DND-41 (cell line): ENCODE results near the gene PDE8A.

Experiments
- ATAC-seq: fragments of 200-7000 bp; cut with Tn5 transposase; 3 replicates; pipeline ENCODE4 v1.9.1; 2021; ENCODE audit warnings: low read depth; ENCODE audit not compliant: insufficient read depth
- DNase-seq: peaks from one replicate; pipeline ENCODE4 v3.0.0-alpha.2; 2020
- H2AFZ ChIP-seq: 2 replicates; pipeline ENCODE4 v1.6.0; 2012; ENCODE audit warnings: low read depth, low read length
- H3K27ac ChIP-seq: 2 replicates; pipeline ENCODE4 v1.5.1; 2012; ENCODE audit warnings: low read length, inconsistent platforms
- H3K27me3 ChIP-seq: fragments of 200-600 bp; sonication (generic); 2 replicates; pipeline ENCODE4 v1.6.0; 2012; ENCODE audit warnings: low read length, mild to moderate bottlenecking, inconsistent platforms; ENCODE audit not compliant: insufficient read depth, poor library complexity
- H3K36me3 ChIP-seq: 2 replicates; pipeline ENCODE4 v1.5.1; 2012; ENCODE audit warnings: low read length, inconsistent platforms; ENCODE audit not compliant: insufficient read depth
- H3K4me1 ChIP-seq: 2 replicates; pipeline ENCODE4 v1.5.1; 2012; ENCODE audit warnings: mild to moderate bottlenecking, low read length; ENCODE audit not compliant: insufficient read depth
- H3K4me2 ChIP-seq: 2 replicates; pipeline ENCODE4 v1.6.0; 2012; ENCODE audit warnings: mild to moderate bottlenecking, moderate library complexity, low read length, inconsistent platforms; ENCODE audit not compliant: insufficient read depth
- H3K4me3 ChIP-seq, 2 experiments: fragments of 200-600 bp in 1 of 2; shearing (Covaris generic) in 1 of 2; 2 replicates each; pipeline ENCODE4 v1.5.1; 2012 to 2016; ENCODE audit warnings: inconsistent platforms in 2 of 2, low read length in 2 of 2, mild to moderate bottlenecking in 2 of 2, low read depth in 1 of 2, moderate library complexity in 1 of 2
- H3K79me2 ChIP-seq: 2 replicates; pipeline ENCODE4 v1.6.0; 2012; ENCODE audit warnings: low read length, inconsistent platforms; ENCODE audit not compliant: insufficient read depth
- H3K9ac ChIP-seq: 2 replicates; pipeline ENCODE4 v1.6.0; 2012; ENCODE audit warnings: low read depth, mild to moderate bottlenecking, inconsistent platforms, low read length, moderate library complexity
- H3K9me3 ChIP-seq: 2 replicates; pipeline ENCODE4 v1.5.1; 2012; ENCODE audit warnings: low read length, moderate library complexity, mild to moderate bottlenecking, inconsistent platforms; ENCODE audit not compliant: insufficient read depth, severe bottlenecking
- H4K20me1 ChIP-seq: 2 replicates; pipeline ENCODE4 v1.6.0; 2012; ENCODE audit warnings: low read length; ENCODE audit not compliant: insufficient read depth
- CTCF ChIP-seq: IDR thresholded peaks from 2 replicates; pipeline ENCODE4 v1.5.1; 2012; ENCODE audit warnings: borderline replicate concordance, low read length, moderate library complexity, mild to moderate bottlenecking; ENCODE audit not compliant: poor library complexity, severe bottlenecking; ENCODE audit errors: extremely low read depth
- EZH2 ChIP-seq: IDR thresholded peaks from 3 replicates; pipeline ENCODE4 v1.6.1; 2012; ENCODE audit warnings: borderline replicate concordance, low read depth, mild to moderate bottlenecking, moderate library complexity, low read length, inconsistent platforms; ENCODE audit not compliant: severe bottlenecking

The PDE8A gene

GRCh38 chr15:85091990-85092389 is 110.3 kb downstream of the PDE8A start:
- Histone ChIP-seq H4K20me1 (no peaks in the 10 kb centered on the region), H3K4me3 (no peak overlapping the region), H3K4me2 (no peak overlapping the region), H3K9ac (no peak overlapping the region), H3K36me3 (no peaks in the 10 kb centered on the region; the same call in 1 of the 2 replicates), H3K27ac (no peak overlapping the region), H3K9me3 (no peaks in the 10 kb centered on the region), H3K27me3 (no peaks in the 10 kb centered on the region), H3K79me2 (no peaks in the 10 kb centered on the region), H2AFZ (no peak overlapping the region), H3K4me1 (no peaks in the 10 kb centered on the region)
- TF ChIP-seq EZH2 (no peak), CTCF (no peak)
- DNase-seq (no peak), ATAC-seq (no peak)

- no peak overlapping the region for H3K9ac ChIP-seq
- H3K27me3 ChIP-seq = no peaks in the 10 kb centered on the region
- H3K36me3 ChIP-seq = no peaks in the 10 kb centered on the region; the same call in 1 of the 2 replicates
- no peaks in the 10 kb centered on the region for H3K79me2 ChIP-seq
- no peak overlapping the region for H3K4me2 ChIP-seq
- H2AFZ ChIP-seq = no peak overlapping the region
- no peaks in the 10 kb centered on the region for H3K9me3 ChIP-seq
- no peaks in the 10 kb centered on the region for H4K20me1 ChIP-seq
- TF ChIP-seq CTCF (no peak), EZH2 (no peak)
- no peaks in the 10 kb centered on the region for H3K4me1 ChIP-seq
- ATAC-seq (no peak), DNase-seq (no peak)
- no peak overlapping the region for H3K27ac ChIP-seq
- H3K4me3 ChIP-seq = no peak overlapping the region
Observed at GRCh38 chr15:85094685-85095084, 113.0 kb downstream of the PDE8A start.

- Histone ChIP-seq H2AFZ (no peak overlapping the region), H3K9ac (no peak overlapping the region), H3K9me3 (no peaks in the 10 kb centered on the region), H4K20me1 (no peaks in the 10 kb centered on the region), H3K27me3 (no peaks in the 10 kb centered on the region), H3K27ac (no peak overlapping the region), H3K4me3 (no peak overlapping the region), H3K4me2 (no peak overlapping the region), H3K79me2 (no peaks in the 10 kb centered on the region), H3K4me1 (peaks cover 8% of the 10 kb centered on the region), H3K36me3 (no peaks in the 10 kb centered on the region; the same call in 1 of the 2 replicates)
- ATAC-seq = no peak
- TF ChIP-seq CTCF (no peak), EZH2 (no peak)
- DNase-seq = no peak
Observed at GRCh38 chr15:85095566-85095965, 113.9 kb downstream of the PDE8A start.

- Histone ChIP-seq H2AFZ (no peak overlapping the region), H3K4me1 (peaks cover 11% of the 10 kb centered on the region), H3K4me3 (no peak overlapping the region), H3K27ac (no peak overlapping the region), H4K20me1 (no peaks in the 10 kb centered on the region), H3K9me3 (no peaks in the 10 kb centered on the region), H3K4me2 (no peak overlapping the region), H3K9ac (no peak overlapping the region), H3K79me2 (no peaks in the 10 kb centered on the region), H3K27me3 (no peaks in the 10 kb centered on the region), H3K36me3 (no peaks in the 10 kb centered on the region)
- DNase-seq (no peak), ATAC-seq (no peak)
- TF ChIP-seq CTCF (no peak), EZH2 (no peak)
Observed at GRCh38 chr15:85097250-85097649, 115.6 kb downstream of the PDE8A start.
